ENCODE data around the gene ANGPT4. TPM values are rescaled to one million over a fixed set of nuclear protein-coding genes. Genes with fewer than 3 reads are reported as not detected.

The ANGPT4 gene
- total RNA-seq, 2 experiments from 2014 or later = not detected

DNA sequence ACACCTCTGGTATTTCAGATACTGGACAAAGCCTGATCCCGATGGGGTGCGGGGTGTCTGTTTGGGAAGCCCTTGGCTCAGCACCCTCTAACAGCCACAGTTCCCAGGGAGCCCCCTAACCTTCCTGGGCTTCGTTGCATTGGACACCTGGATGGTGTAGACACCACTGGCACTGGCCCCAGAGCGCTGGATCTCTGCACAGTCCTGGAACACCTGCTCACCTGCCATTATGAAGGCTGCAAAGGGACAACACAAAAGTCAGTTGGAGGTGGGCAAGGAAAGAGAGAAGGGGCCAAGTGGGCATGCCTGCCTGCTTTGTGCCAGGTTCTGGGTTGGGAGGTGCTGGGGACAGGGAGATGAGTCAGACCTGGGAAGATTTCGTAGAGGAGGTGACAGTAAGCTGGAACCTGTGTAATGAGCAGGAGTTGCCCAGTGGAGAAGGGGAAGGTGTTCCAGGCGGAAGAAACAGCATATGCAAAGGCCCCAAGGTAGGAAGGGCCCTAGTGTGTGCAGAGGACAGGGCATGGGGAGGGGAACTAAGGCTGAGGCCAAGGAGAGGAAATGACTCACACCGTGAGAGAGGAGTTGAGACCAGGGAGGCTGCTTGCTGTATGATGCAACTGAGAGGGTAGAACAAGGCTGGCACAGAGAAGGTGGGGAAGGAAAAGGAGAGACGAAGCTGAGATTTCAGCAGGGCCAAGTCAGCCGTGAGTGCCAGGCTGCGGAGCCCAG is 34.9 kb downstream of the ANGPT4 start:
- Mint-ChIP-seq H3K4me1 (ENCODE audit: low read depth) (peaks cover 9% of the 10 kb centered on the region), H3K27me3 (peaks cover 6% of the 10 kb centered on the region), H3K27ac (peak overlapping the region; percentile 6), H3K9me3 (no peaks in the 10 kb centered on the region), H3K4me3 (peak overlapping the region; percentile 50), H3K36me3 (no peaks in the 10 kb centered on the region)
- ChIA-PET POLR2A (no interaction called here), CTCF (no interaction called here)
- intact Hi-C loops (cut with micrococcal nuclease) = loop anchor here (2.0 kb wide), 1 partner anchor 46 kb away; no protein-coding TSS in a partner anchor
- DNase-seq = peak; percentile 54

DNA sequence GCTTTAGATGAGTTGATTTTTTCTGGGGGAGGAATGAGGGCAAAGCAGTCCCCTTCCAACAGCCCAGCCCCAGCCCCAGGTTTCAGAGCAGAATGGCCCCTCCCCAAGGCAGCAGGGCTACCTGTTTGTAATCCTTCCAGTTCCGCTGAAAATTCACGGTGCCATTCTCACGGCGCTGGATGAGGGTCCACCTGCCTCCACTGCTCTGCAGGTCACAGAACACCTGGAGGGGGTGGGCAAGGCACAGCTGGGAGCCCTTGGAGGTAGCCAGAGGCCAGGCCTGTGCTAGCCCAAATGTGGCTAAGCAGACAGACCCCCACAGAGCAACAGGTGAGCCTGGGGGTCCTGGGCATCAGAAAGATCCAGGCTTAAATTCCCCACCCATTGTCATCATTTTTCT is 36.5 kb downstream of the ANGPT4 start:
- ChIA-PET POLR2A (no interaction called here), CTCF (no interaction called here)
- Mint-ChIP-seq H3K27me3 (peaks cover 6% of the 10 kb centered on the region), H3K27ac (no peak overlapping the region), H3K4me1 (ENCODE audit: low read depth) (peaks cover 9% of the 10 kb centered on the region), H3K4me3 (no peak overlapping the region), H3K9me3 (no peaks in the 10 kb centered on the region), H3K36me3 (no peaks in the 10 kb centered on the region)
- no peak for DNase-seq
- intact Hi-C loops (cut with micrococcal nuclease) = loop anchor here (2.0 kb wide), 1 partner anchor 45 kb away; no protein-coding TSS in a partner anchor

DNA sequence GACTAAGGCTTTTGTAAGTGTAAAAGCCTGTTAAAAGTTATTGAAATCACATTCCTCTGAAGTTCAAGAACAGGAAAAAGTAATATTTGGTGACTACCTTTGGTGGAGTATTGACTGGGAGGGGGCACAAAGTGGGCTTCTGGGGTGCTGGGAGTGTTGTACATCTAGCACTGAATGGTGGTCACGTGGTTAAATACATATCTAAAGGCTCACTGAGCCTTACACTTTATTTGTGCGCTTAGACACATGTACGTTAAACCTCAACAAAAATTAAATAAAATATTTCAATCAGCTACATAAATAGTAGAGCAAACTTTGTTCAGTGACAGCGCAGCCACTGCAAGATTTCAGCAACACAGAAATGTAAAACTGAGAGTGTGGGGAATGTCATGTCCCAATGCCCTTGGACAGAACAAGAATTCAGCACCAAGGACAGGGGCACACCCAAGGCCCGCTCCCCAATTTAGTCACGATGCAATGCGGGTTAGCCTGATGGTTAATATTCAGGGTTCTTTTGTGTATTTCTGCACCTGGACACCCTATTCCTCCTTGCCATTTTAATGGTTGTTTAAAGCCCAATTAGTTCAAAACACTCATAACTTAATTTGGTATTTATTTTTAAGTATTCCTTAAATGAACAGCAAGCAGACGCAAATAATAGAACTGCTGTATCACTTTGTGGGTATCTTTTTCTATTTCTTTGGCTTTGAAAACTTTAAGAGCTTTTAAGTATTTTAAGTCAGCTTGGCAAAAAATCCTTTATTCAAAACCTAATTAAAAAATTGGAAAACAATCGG is 37.4 kb downstream of the ANGPT4 start:
- Mint-ChIP-seq H3K36me3 (no peaks in the 10 kb centered on the region), H3K4me3 (no peak overlapping the region), H3K9me3 (no peaks in the 10 kb centered on the region), H3K4me1 (ENCODE audit: low read depth) (peaks cover 9% of the 10 kb centered on the region), H3K27ac (no peak overlapping the region), H3K27me3 (no peaks in the 10 kb centered on the region)
- intact Hi-C loops (cut with micrococcal nuclease) = no loop called here
- ChIA-PET CTCF (no interaction called here), POLR2A (no interaction called here)
- peak; percentile 38 for DNase-seq

GRCh38 chr20:877814-878213 is 38.3 kb downstream of the ANGPT4 start:
- CTCF ChIA-PET = no interaction called here
- POLR2A ChIA-PET = no interaction called here
- H3K36me3 Mint-ChIP-seq = no peaks in the 10 kb centered on the region

GRCh38 chr20:875115-875514 is 41.0 kb downstream of the ANGPT4 start:
- Mint-ChIP-seq H3K9me3 (no peaks in the 10 kb centered on the region), H3K4me3 (no peak overlapping the region), H3K4me1 (ENCODE audit: low read depth) (no peaks in the 10 kb centered on the region), H3K27me3 (no peaks in the 10 kb centered on the region), H3K36me3 (no peaks in the 10 kb centered on the region), H3K27ac (no peak overlapping the region)
- POLR2A ChIA-PET = no interaction called here
- CTCF ChIA-PET = no interaction called here
- no peak for DNase-seq
- intact Hi-C loops (cut with micrococcal nuclease) = no loop called here

More at GRCh38 chr20:877814-878213, 38.3 kb downstream of the ANGPT4 start:
- Mint-ChIP-seq H3K4me3 (no peak overlapping the region), H3K4me1 (ENCODE audit: low read depth) (peaks cover 7% of the 10 kb centered on the region), H3K27me3 (no peaks in the 10 kb centered on the region), H3K9me3 (no peaks in the 10 kb centered on the region), H3K27ac (no peak overlapping the region)
- intact Hi-C loops (cut with micrococcal nuclease) = no loop called here
- DNase-seq = no peak

- ChIA-PET CTCF (interaction anchor here (0.8 kb wide), 1 partner anchor 58 kb away, joined by 3 read pairs; no protein-coding TSS in a partner anchor), POLR2A (no interaction called here)
These were observed 42.1 kb downstream of the ANGPT4 start for GRCh38 chr20:873875-874607.

GRCh38 chr20:872855-873520 is 43.1 kb downstream of the ANGPT4 start:
- no peak for DNase-seq
- Mint-ChIP-seq H3K27ac (no peak overlapping the region), H3K27me3 (no peaks in the 10 kb centered on the region), H3K9me3 (no peaks in the 10 kb centered on the region), H3K36me3 (no peaks in the 10 kb centered on the region), H3K4me1 (ENCODE audit: low read depth) (no peaks in the 10 kb centered on the region), H3K4me3 (no peak overlapping the region)
- ChIA-PET POLR2A (no interaction called here), CTCF (no interaction called here)
- intact Hi-C loops (cut with micrococcal nuclease) = no loop called here

More at GRCh38 chr20:873875-874607, 42.1 kb downstream of the ANGPT4 start:
- H3K9me3 Mint-ChIP-seq = no peaks in the 10 kb centered on the region
- no peaks in the 10 kb centered on the region for H3K27me3 Mint-ChIP-seq
- intact Hi-C loops (cut with micrococcal nuclease) = no loop called here
- no peaks in the 10 kb centered on the region for H3K36me3 Mint-ChIP-seq
- H3K27ac Mint-ChIP-seq = no peak overlapping the region
- H3K4me3 Mint-ChIP-seq = no peak overlapping the region
- no peak for DNase-seq
- no peaks in the 10 kb centered on the region for H3K4me1 Mint-ChIP-seq (ENCODE audit: low read depth)

- H3K4me1 Mint-ChIP-seq (ENCODE audit: low read depth) = no peaks in the 10 kb centered on the region
- no peak overlapping the region for H3K4me3 Mint-ChIP-seq
- no peaks in the 10 kb centered on the region for H3K36me3 Mint-ChIP-seq
- no peaks in the 10 kb centered on the region for H3K9me3 Mint-ChIP-seq
- POLR2A ChIA-PET = no interaction called here
- H3K27me3 Mint-ChIP-seq = no peaks in the 10 kb centered on the region
- intact Hi-C loops (cut with micrococcal nuclease) = no loop called here
- DNase-seq = no peak
- CTCF ChIA-PET = interaction anchor here (1.0 kb wide), 1 partner anchor 84 kb away, joined by 3 read pairs; no protein-coding TSS in a partner anchor
- H3K27ac Mint-ChIP-seq = no peak overlapping the region
These were observed 44.2 kb downstream of the ANGPT4 start for GRCh38 chr20:871948-872347.

DNA sequence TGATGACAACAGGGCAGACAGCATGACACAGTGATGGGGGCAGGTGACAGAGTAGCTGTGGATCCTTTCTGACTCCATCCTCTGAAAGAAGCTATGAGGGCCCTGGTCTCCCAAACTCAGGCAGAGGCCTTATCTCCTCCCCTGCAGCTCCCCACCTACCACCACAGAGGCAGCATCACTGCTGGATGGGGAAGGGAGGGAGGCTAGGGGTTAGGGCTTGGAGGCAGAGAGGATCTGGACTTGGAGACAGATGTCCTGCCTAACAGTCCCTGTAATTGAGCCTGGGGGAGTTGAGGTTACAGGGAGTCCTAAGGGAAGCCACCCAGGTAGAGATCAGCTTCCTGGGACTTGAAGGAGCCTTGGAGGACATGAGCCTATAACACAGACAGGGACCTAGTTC is 44.7 kb downstream of the ANGPT4 start:
- no peaks in the 10 kb centered on the region for H3K4me1 Mint-ChIP-seq (ENCODE audit: low read depth)
- POLR2A ChIA-PET = no interaction called here
- H3K9me3 Mint-ChIP-seq = no peaks in the 10 kb centered on the region
- no peaks in the 10 kb centered on the region for H3K36me3 Mint-ChIP-seq
- no peak overlapping the region for H3K27ac Mint-ChIP-seq
- no peak for DNase-seq
- no peaks in the 10 kb centered on the region for H3K27me3 Mint-ChIP-seq
- CTCF ChIA-PET = interaction anchor here (1.0 to 1.7 kb wide), 2 partner anchors 84 to 85 kb away, joined by 3 to 5 read pairs; no protein-coding TSS in a partner anchor
- H3K4me3 Mint-ChIP-seq = no peak overlapping the region
- intact Hi-C loops (cut with micrococcal nuclease) = no loop called here

DNA sequence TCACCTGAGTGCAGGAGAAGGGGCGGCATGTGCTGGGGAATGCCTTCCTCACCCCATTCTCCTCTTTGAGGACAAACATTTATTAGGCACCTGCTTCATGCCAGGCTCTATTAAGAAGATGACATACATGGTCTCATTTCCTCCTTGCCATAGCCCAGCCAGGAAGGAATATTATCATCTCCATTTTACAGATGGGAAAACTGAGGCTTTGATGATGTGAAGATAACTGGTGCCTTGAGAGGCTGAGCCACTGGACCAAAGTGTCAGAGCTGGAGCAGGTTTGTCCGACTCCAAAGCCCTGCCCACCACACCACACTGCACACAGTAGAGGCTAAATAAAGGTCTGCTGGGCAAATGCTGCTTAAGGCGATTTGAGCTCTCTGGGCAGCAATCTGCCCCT is 45.4 kb downstream of the ANGPT4 start:
- intact Hi-C loops (cut with micrococcal nuclease) = no loop called here
- Mint-ChIP-seq H3K27ac (no peak overlapping the region), H3K27me3 (no peaks in the 10 kb centered on the region), H3K36me3 (no peaks in the 10 kb centered on the region), H3K9me3 (no peaks in the 10 kb centered on the region), H3K4me3 (no peak overlapping the region), H3K4me1 (ENCODE audit: low read depth) (no peaks in the 10 kb centered on the region)
- POLR2A ChIA-PET = no interaction called here
- no peak for DNase-seq
- CTCF ChIA-PET = interaction anchor here (1.7 kb wide), 1 partner anchor 85 kb away, joined by 5 read pairs; no protein-coding TSS in a partner anchor

- ChIA-PET POLR2A (no interaction called here), CTCF (interaction anchor here (1.7 kb wide), 1 partner anchor 86 kb away, joined by 5 read pairs; no protein-coding TSS in a partner anchor)
- H3K36me3 Mint-ChIP-seq = no peaks in the 10 kb centered on the region
- H3K9me3 Mint-ChIP-seq = no peaks in the 10 kb centered on the region
- H3K4me3 Mint-ChIP-seq = no peak overlapping the region
- H3K27ac Mint-ChIP-seq = no peak overlapping the region
- DNase-seq = no peak
- H3K27me3 Mint-ChIP-seq = no peaks in the 10 kb centered on the region
- H3K4me1 Mint-ChIP-seq (ENCODE audit: low read depth) = no peaks in the 10 kb centered on the region
- intact Hi-C loops (cut with micrococcal nuclease) = no loop called here
These were observed 46.5 kb downstream of the ANGPT4 start for GRCh38 chr20:869606-870005.

DNA sequence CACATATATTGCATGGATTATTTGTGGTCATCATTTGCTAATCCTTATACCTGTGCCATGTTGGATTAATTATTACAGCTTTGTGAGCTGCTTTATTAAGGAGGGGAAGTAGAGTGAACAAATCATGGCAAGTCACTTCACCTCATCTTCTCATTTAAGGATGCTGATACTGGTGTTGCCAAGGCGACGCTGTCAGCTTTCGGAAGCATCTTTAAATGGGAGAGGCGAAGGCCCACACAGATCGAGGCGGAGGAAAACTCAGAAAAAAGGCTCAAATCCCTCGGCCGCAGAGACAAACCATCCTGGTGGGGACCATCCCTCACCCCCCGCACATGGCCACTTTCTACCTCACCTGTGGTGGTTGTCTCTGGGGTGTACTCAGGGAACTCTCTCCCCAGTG is 47.9 kb downstream of the ANGPT4 start:
- H3K36me3 Mint-ChIP-seq = no peaks in the 10 kb centered on the region
- no peak overlapping the region for H3K4me3 Mint-ChIP-seq
- POLR2A ChIA-PET = no interaction called here
- no peak overlapping the region for H3K27ac Mint-ChIP-seq
- no peaks in the 10 kb centered on the region for H3K4me1 Mint-ChIP-seq (ENCODE audit: low read depth)
- CTCF ChIA-PET = no interaction called here
- DNase-seq = no peak
- no peaks in the 10 kb centered on the region for H3K27me3 Mint-ChIP-seq
- intact Hi-C loops (cut with micrococcal nuclease) = no loop called here
- no peaks in the 10 kb centered on the region for H3K9me3 Mint-ChIP-seq

Data from activated CD4-positive, alpha-beta memory T cell treated with anti-CD3 and anti-CD28 coated beads for 36 hours (primary cell).